ENCODE measurements around the gene RSKR.

Gene RSKR

DNA sequence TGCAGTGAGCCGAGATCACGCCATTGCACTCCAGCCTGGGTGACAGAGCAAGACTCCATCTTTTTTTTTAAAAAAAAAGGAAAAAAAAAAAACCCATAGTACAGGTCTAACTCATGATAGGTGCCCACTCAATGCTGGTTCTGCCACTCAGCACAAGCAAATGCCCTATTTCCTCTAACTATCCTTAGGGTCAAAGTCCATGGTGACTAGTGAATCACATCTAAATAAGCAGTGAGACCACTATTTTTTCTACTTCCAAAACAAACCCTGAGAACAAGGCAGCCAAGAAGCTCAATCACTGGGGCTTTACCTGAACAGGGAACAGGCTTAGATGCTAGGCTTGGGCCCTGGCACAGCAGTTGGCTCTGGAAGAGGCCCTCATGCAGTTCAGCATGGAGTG, 27.6 kb upstream of the RSKR start:
- TF ChIP-seq CTCF (conservative IDR thresholded peaks at IDR 0.05; ENCODE audit: low read depth, low read length), result no peak
- H3K4me3 ChIP-seq (ENCODE audit: low read length), result no peak overlapping the region
- no peak for DNase-seq (ENCODE audit: low read depth)

DNA sequence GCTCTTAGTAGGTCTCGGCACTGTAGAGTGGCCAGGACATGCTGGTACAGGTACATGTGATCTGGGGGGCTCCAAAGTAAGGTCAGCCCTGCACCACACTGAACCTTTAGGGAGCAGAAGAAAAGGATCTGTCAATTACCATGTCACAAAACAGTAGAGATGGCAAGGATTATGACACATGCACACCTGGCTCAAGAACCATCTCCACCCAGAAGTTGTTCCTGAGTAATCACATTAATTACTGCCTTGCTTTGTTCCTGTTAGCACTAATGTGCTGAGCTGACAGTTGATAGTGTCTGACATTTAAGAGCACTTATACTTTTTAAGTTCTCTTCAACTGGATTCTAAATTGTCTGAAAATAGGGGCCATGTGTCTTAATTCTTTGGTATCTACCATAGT, 21.5 kb upstream of the RSKR start:
- H3K4me3 ChIP-seq (ENCODE audit: low read length), result no peak overlapping the region
- no peak for DNase-seq (ENCODE audit: low read depth)
- TF ChIP-seq CTCF (conservative IDR thresholded peaks at IDR 0.05; ENCODE audit: low read depth, low read length), result no peak

- DNase-seq (ENCODE audit: low read depth), result no peak
- H3K4me3 ChIP-seq (ENCODE audit: low read length), result no peak overlapping the region
- no peak for TF ChIP-seq CTCF (conservative IDR thresholded peaks at IDR 0.05; ENCODE audit: low read depth, low read length)
Observed at GRCh38 chr17:28634206-28634865, 20.4 kb upstream of the RSKR start.

- H3K4me3 ChIP-seq (ENCODE audit: low read length), result no peak overlapping the region
- TF ChIP-seq CTCF (conservative IDR thresholded peaks at IDR 0.05; ENCODE audit: low read depth, low read length), result no peak
- no peak for DNase-seq (ENCODE audit: low read depth)
Observed at GRCh38 chr17:28626818-28627217, 12.8 kb upstream of the RSKR start.

DNA sequence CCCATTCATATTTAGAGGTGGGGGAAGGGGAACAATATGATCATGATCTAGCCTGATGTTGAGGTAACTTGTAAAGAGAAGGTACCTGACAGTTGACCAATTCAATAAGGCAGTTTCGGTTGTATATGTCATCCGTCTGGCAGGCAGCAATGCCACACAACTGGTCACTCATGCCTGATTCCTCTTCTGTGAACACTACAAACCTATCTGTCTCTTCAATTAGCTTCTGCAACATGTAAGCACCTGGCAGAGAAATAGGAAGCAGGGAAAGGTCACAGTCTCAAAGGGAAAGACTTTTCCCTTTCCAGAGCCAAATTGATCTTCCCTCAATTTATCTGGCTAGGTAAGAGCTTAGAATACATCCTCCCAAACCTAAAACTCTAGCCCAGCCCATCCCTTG, 10.2 kb upstream of the RSKR start:
- DNase-seq (ENCODE audit: low read depth), result no peak
- no peak for TF ChIP-seq CTCF (conservative IDR thresholded peaks at IDR 0.05; ENCODE audit: low read depth, low read length)

GRCh38 chr17:28623696-28624095, 9.7 kb upstream of the RSKR start:
- H3K4me3 ChIP-seq (ENCODE audit: low read length), result no peak overlapping the region
- no peak for DNase-seq (ENCODE audit: low read depth)
- TF ChIP-seq CTCF (conservative IDR thresholded peaks at IDR 0.05; ENCODE audit: low read depth, low read length), result no peak

More for the DNA sequence above, 10.2 kb upstream of the RSKR start:
- no peak overlapping the region for H3K4me3 ChIP-seq (ENCODE audit: low read length)

GRCh38 chr17:28622186-28622585, 8.2 kb upstream of the RSKR start:
- no peak for TF ChIP-seq CTCF (conservative IDR thresholded peaks at IDR 0.05; ENCODE audit: low read depth, low read length)
- H3K4me3 ChIP-seq (ENCODE audit: low read length), result no peak overlapping the region
- no peak for DNase-seq (ENCODE audit: low read depth)

Measured in retinal pigment epithelial cell (primary cell).